ENCODE measurements around the gene DDX6. TPM values are rescaled to one million over a fixed set of nuclear protein-coding genes. Genes with fewer than 3 reads are reported as not detected.
"Not testable (repeated sequence)": the region's sequence is repeated elsewhere in the genome, so short reads cannot be mapped to it uniquely, and the experiment has no call there.

The DDX6 gene
- total and polyA plus RNA-seq, 2 donors (not counting 1 experiment from before 2014, with no cell fraction given): 36.7 to 255 TPM

- H3K27me3 Mint-ChIP-seq; H3K9ac ChIP-seq (ENCODE audit: low read length); H4K20me1 ChIP-seq (ENCODE audit: control insufficient read depth, insufficient read depth, low read length, poor library complexity, severe bottlenecking); H3K4me3 ChIP-seq (ENCODE audit: control extremely low read depth in 1 of 5, extremely low read depth in 1 of 5, insufficient read depth in 1 of 5, low read depth in 2 of 5, low read length in 4 of 5); H2AFZ ChIP-seq (ENCODE audit: insufficient read depth, low read depth, low read length, poor library complexity, severe bottlenecking); CTCF ChIA-PET; H3K27me3 ChIP-seq (replicated peaks in 1 of 4; ENCODE audit: control extremely low read depth in 1 of 4, control insufficient read depth in 3 of 4, insufficient read depth in 4 of 4, low read length in 3 of 4); H3K4me1 Mint-ChIP-seq; H3K4me3 Mint-ChIP-seq; DNase-seq; H3K4me2 ChIP-seq (replicated peaks; ENCODE audit: low read depth, low read length, poor library complexity, severe bottlenecking); H3K27ac ChIP-seq (ENCODE audit: low read length in 2 of 2); H3K36me3 ChIP-seq (replicated peaks in 1 of 2; ENCODE audit: control extremely low read depth in 1 of 2, control insufficient read depth in 1 of 2, extremely low read depth in 1 of 2, insufficient read depth in 2 of 2, low read length in 1 of 2); ATAC-seq (ENCODE audit: low read depth); H3K4me1 ChIP-seq (ENCODE audit: control insufficient read depth in 2 of 2, insufficient read depth in 2 of 2, low read length in 2 of 2); intact Hi-C loops (cut with micrococcal nuclease); POLR2A ChIA-PET; H3K9me3 Mint-ChIP-seq (ENCODE audit: insufficient read depth); H3K9me3 ChIP-seq (ENCODE audit: control extremely low read depth in 1 of 3, control insufficient read depth in 2 of 3, insufficient read depth in 1 of 3, low read length in 2 of 3); H3K27ac Mint-ChIP-seq; H3K79me2 ChIP-seq (ENCODE audit: control insufficient read depth, insufficient read depth, low read length): not testable (repeated sequence)
- WGBS (ENCODE audit: insufficient coverage): no CpG with 5 or more reads among the region's 10 CpGs
Observed at GRCh38 chr11:118721478-118722015, 69.4 kb downstream of the DDX6 start.

DNA sequence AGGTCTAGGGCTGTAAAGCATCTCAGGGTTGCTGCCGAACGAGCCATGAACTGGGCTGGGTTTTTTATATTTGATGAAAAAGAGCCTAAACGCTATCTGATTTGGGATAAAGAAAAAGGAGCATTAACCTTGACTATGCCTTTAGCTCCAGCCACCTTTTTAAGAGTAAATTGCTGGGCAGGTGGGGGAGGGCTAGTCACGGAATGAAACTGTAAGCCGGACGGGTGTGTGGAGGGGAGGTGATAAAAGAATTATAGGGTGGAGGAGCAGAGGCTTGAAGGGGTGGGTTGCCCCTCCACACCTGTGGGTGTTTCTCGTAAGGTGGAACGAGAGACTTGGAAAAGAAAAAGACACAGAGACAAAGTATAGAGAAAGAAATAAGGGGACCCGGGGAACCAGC, 70.2 kb downstream of the DDX6 start:
- H3K4me3 ChIP-seq (ENCODE audit: control extremely low read depth in 1 of 5, extremely low read depth in 1 of 5, insufficient read depth in 1 of 5, low read depth in 2 of 5, low read length in 4 of 5); CTCF ChIA-PET; H3K9ac ChIP-seq (ENCODE audit: low read length); H3K4me2 ChIP-seq (replicated peaks; ENCODE audit: low read depth, low read length, poor library complexity, severe bottlenecking); H3K9me3 ChIP-seq (ENCODE audit: control extremely low read depth in 1 of 3, control insufficient read depth in 2 of 3, insufficient read depth in 1 of 3, low read length in 2 of 3); H3K27ac Mint-ChIP-seq; DNase-seq; H3K27me3 Mint-ChIP-seq; H3K79me2 ChIP-seq (ENCODE audit: control insufficient read depth, insufficient read depth, low read length); intact Hi-C loops (cut with micrococcal nuclease); H3K27ac ChIP-seq (ENCODE audit: low read length in 2 of 2); POLR2A ChIA-PET; H2AFZ ChIP-seq (ENCODE audit: insufficient read depth, low read depth, low read length, poor library complexity, severe bottlenecking); H4K20me1 ChIP-seq (ENCODE audit: control insufficient read depth, insufficient read depth, low read length, poor library complexity, severe bottlenecking); H3K36me3 ChIP-seq (replicated peaks in 1 of 2; ENCODE audit: control extremely low read depth in 1 of 2, control insufficient read depth in 1 of 2, extremely low read depth in 1 of 2, insufficient read depth in 2 of 2, low read length in 1 of 2); H3K4me1 ChIP-seq (ENCODE audit: control insufficient read depth in 2 of 2, insufficient read depth in 2 of 2, low read length in 2 of 2); H3K4me3 Mint-ChIP-seq; H3K27me3 ChIP-seq (replicated peaks in 1 of 4; ENCODE audit: control extremely low read depth in 1 of 4, control insufficient read depth in 3 of 4, insufficient read depth in 4 of 4, low read length in 3 of 4); ATAC-seq (ENCODE audit: low read depth); H3K4me1 Mint-ChIP-seq; H3K9me3 Mint-ChIP-seq (ENCODE audit: insufficient read depth): not testable (repeated sequence)
- 90% methylated on average over 3 of the region's 9 CpGs for WGBS (ENCODE audit: insufficient coverage)

GRCh38 chr11:118720078-118720477, 70.9 kb downstream of the DDX6 start:
- H3K27ac ChIP-seq (ENCODE audit: low read length in 2 of 2); CTCF ChIA-PET; H3K4me2 ChIP-seq (replicated peaks; ENCODE audit: low read depth, low read length, poor library complexity, severe bottlenecking); H3K4me1 ChIP-seq (ENCODE audit: control insufficient read depth in 2 of 2, insufficient read depth in 2 of 2, low read length in 2 of 2); H2AFZ ChIP-seq (ENCODE audit: insufficient read depth, low read depth, low read length, poor library complexity, severe bottlenecking); H3K36me3 ChIP-seq (replicated peaks in 1 of 2; ENCODE audit: control extremely low read depth in 1 of 2, control insufficient read depth in 1 of 2, extremely low read depth in 1 of 2, insufficient read depth in 2 of 2, low read length in 1 of 2); intact Hi-C loops (cut with micrococcal nuclease); H3K4me1 Mint-ChIP-seq; H4K20me1 ChIP-seq (ENCODE audit: control insufficient read depth, insufficient read depth, low read length, poor library complexity, severe bottlenecking); H3K9me3 ChIP-seq (ENCODE audit: control extremely low read depth in 1 of 3, control insufficient read depth in 2 of 3, insufficient read depth in 1 of 3, low read length in 2 of 3); H3K27me3 ChIP-seq (replicated peaks in 1 of 4; ENCODE audit: control extremely low read depth in 1 of 4, control insufficient read depth in 3 of 4, insufficient read depth in 4 of 4, low read length in 3 of 4); H3K27me3 Mint-ChIP-seq; POLR2A ChIA-PET; H3K9ac ChIP-seq (ENCODE audit: low read length); H3K4me3 ChIP-seq (ENCODE audit: control extremely low read depth in 1 of 5, extremely low read depth in 1 of 5, insufficient read depth in 1 of 5, low read depth in 2 of 5, low read length in 4 of 5); ATAC-seq (ENCODE audit: low read depth); DNase-seq; H3K27ac Mint-ChIP-seq; H3K79me2 ChIP-seq (ENCODE audit: control insufficient read depth, insufficient read depth, low read length); H3K9me3 Mint-ChIP-seq (ENCODE audit: insufficient read depth); H3K4me3 Mint-ChIP-seq: not testable (repeated sequence)
- 100% methylated on average over 2 of the region's 13 CpGs for WGBS (ENCODE audit: insufficient coverage)

GRCh38 chr11:118718562-118718961, 72.4 kb downstream of the DDX6 start:
- H3K36me3 ChIP-seq (replicated peaks in 1 of 2; ENCODE audit: control extremely low read depth in 1 of 2, control insufficient read depth in 1 of 2, extremely low read depth in 1 of 2, insufficient read depth in 2 of 2, low read length in 1 of 2); DNase-seq; H3K9me3 Mint-ChIP-seq (ENCODE audit: insufficient read depth); CTCF ChIA-PET; H3K4me1 ChIP-seq (ENCODE audit: control insufficient read depth in 2 of 2, insufficient read depth in 2 of 2, low read length in 2 of 2); H3K9me3 ChIP-seq (ENCODE audit: control extremely low read depth in 1 of 3, control insufficient read depth in 2 of 3, insufficient read depth in 1 of 3, low read length in 2 of 3); intact Hi-C loops (cut with micrococcal nuclease); ATAC-seq (ENCODE audit: low read depth); H3K27me3 Mint-ChIP-seq; H4K20me1 ChIP-seq (ENCODE audit: control insufficient read depth, insufficient read depth, low read length, poor library complexity, severe bottlenecking); H3K4me3 Mint-ChIP-seq; H3K27ac ChIP-seq (ENCODE audit: low read length in 2 of 2); H3K27me3 ChIP-seq (replicated peaks in 1 of 4; ENCODE audit: control extremely low read depth in 1 of 4, control insufficient read depth in 3 of 4, insufficient read depth in 4 of 4, low read length in 3 of 4); H3K27ac Mint-ChIP-seq; H3K4me3 ChIP-seq (ENCODE audit: control extremely low read depth in 1 of 5, extremely low read depth in 1 of 5, insufficient read depth in 1 of 5, low read depth in 2 of 5, low read length in 4 of 5); H3K79me2 ChIP-seq (ENCODE audit: control insufficient read depth, insufficient read depth, low read length); H3K4me2 ChIP-seq (replicated peaks; ENCODE audit: low read depth, low read length, poor library complexity, severe bottlenecking); H3K9ac ChIP-seq (ENCODE audit: low read length); POLR2A ChIA-PET; H2AFZ ChIP-seq (ENCODE audit: insufficient read depth, low read depth, low read length, poor library complexity, severe bottlenecking): not testable (repeated sequence)
- WGBS (ENCODE audit: insufficient coverage): 100% methylated on average over 1 of the region's 7 CpGs
- H3K4me1 Mint-ChIP-seq: peaks cover 11% of the 10 kb centered on the region

Measured in B cell (primary cell).